Astrocyte (in vitro differentiated cells and primary cell): Measurements from ENCODE around the gene NPAS3. TPM values are rescaled to one million over a fixed set of nuclear protein-coding genes. Genes with fewer than 3 reads are reported as not detected.

Experiments used
- DNase-seq: peaks from one replicate; pipeline ENCODE4 v3.0.0-alpha.2; 2010; ENCODE audit warnings: low read depth
- FAIRE-seq: peaks from 2 replicates; lab custom pipeline; 2011; peaks lifted over from hg19 to GRCh38; lab: Jason Lieb, UNC
- H2AFZ ChIP-seq: 2 replicates; pipeline ENCODE4 v1.6.0; 2012; ENCODE audit warnings: low read depth, low read length, inconsistent platforms
- H3K27ac ChIP-seq: 2 replicates; pipeline ENCODE4 v1.5.1; 2011; ENCODE audit warnings: low read depth, low read length, inconsistent platforms
- H3K27me3 ChIP-seq: 2 replicates; pipeline ENCODE4 v1.6.0; 2011; ENCODE audit warnings: low read length, inconsistent platforms; ENCODE audit not compliant: insufficient read depth
- H3K36me3 ChIP-seq: 2 replicates; pipeline ENCODE4 v1.5.1; 2011; ENCODE audit warnings: low read length, inconsistent platforms; ENCODE audit not compliant: insufficient read depth
- H3K4me1 ChIP-seq: 2 replicates; pipeline ENCODE4 v1.5.1; 2011; ENCODE audit warnings: low read length, inconsistent platforms; ENCODE audit not compliant: insufficient read depth
- H3K4me2 ChIP-seq: 2 replicates; pipeline ENCODE4 v1.6.0; 2012; ENCODE audit warnings: low read length, inconsistent platforms
- H3K4me3 ChIP-seq: 2 replicates; pipeline ENCODE4 v1.5.1; 2011; ENCODE audit warnings: low read depth, mild to moderate bottlenecking, low read length, inconsistent platforms; ENCODE audit not compliant: insufficient read depth
- H3K79me2 ChIP-seq: 2 replicates; pipeline ENCODE4 v1.6.0; 2012; ENCODE audit warnings: mild to moderate bottlenecking, low read length, inconsistent platforms; ENCODE audit not compliant: insufficient read depth
- H3K9ac ChIP-seq: 2 replicates; pipeline ENCODE4 v1.6.0; 2012; ENCODE audit warnings: mild to moderate bottlenecking, low read length, inconsistent platforms
- H3K9me3 ChIP-seq: 2 replicates; pipeline ENCODE4 v1.5.1; 2012; ENCODE audit warnings: low read depth, mild to moderate bottlenecking, low read length, inconsistent platforms; ENCODE audit not compliant: insufficient read depth
- H4K20me1 ChIP-seq: 2 replicates; pipeline ENCODE4 v1.6.0; 2012; ENCODE audit warnings: low read length, inconsistent platforms; ENCODE audit not compliant: insufficient read depth
- H3K27ac Mint-ChIP-seq: one replicate; pipeline ENCODE4 v1.8.0; 2021; ENCODE audit warnings: mild to moderate bottlenecking, mixed read lengths; ENCODE audit not compliant: unreplicated experiment
- H3K27me3 Mint-ChIP-seq: one replicate; pipeline ENCODE4 v1.8.0; 2021; ENCODE audit warnings: low read depth, mixed read lengths; ENCODE audit not compliant: unreplicated experiment
- H3K36me3 Mint-ChIP-seq: one replicate; pipeline ENCODE4 v1.8.0; 2021; ENCODE audit warnings: low read depth, mixed read lengths; ENCODE audit not compliant: unreplicated experiment
- H3K4me1 Mint-ChIP-seq: one replicate; pipeline ENCODE4 v1.8.0; 2021; ENCODE audit warnings: low read depth, mixed read lengths; ENCODE audit not compliant: unreplicated experiment
- H3K4me3 Mint-ChIP-seq: one replicate; pipeline ENCODE4 v1.8.0; 2021; ENCODE audit warnings: mild to moderate bottlenecking, moderate library complexity, mixed read lengths; ENCODE audit not compliant: unreplicated experiment
- H3K9me3 Mint-ChIP-seq: one replicate; pipeline ENCODE4 v1.8.0; 2021; ENCODE audit warnings: mild to moderate bottlenecking, mixed read lengths; ENCODE audit not compliant: unreplicated experiment
- CTCF ChIP-seq: IDR thresholded peaks from 2 replicates; pipeline ENCODE4 v1.5.1; 2011; ENCODE audit warnings: low read depth, mild to moderate bottlenecking, inconsistent platforms, low read length, moderate library complexity; ENCODE audit not compliant: insufficient read depth
- EZH2 ChIP-seq: IDR thresholded peaks from 2 replicates; pipeline ENCODE4 v1.6.1; 2012; ENCODE audit warnings: mild to moderate bottlenecking, low read length, inconsistent platforms; ENCODE audit not compliant: insufficient read depth
- total RNA-seq: library from RNA; stranded (reverse); gene quantifications from 2 replicates; pipeline ENCODE4 v1.2.1, GENCODE V29; 2021

The NPAS3 gene
- total RNA-seq, 1 donor from 2014 or later, result 2.6 TPM

GRCh38 chr14:33776871-33777270, 838.2 kb downstream of the NPAS3 start:
- Histone ChIP-seq H2AFZ (no peak overlapping the region), H3K27me3 (no peaks in the 10 kb centered on the region), H3K4me3 (no peak overlapping the region), H3K36me3 (no peaks in the 10 kb centered on the region), H3K9ac (no peak overlapping the region), H3K9me3 (no peaks in the 10 kb centered on the region), H4K20me1 (no peaks in the 10 kb centered on the region), H3K27ac (no peak overlapping the region), H3K4me2 (no peak overlapping the region), H3K4me1 (no peaks in the 10 kb centered on the region), H3K79me2 (no peaks in the 10 kb centered on the region)
- no peak overlapping the region for H3K4me3 Mint-ChIP-seq
- no peaks in the 10 kb centered on the region for H3K4me1 Mint-ChIP-seq
- H3K27ac Mint-ChIP-seq, result no peak overlapping the region
- no peaks in the 10 kb centered on the region for H3K36me3 Mint-ChIP-seq
- H3K27me3 Mint-ChIP-seq, result no peaks in the 10 kb centered on the region
- H3K9me3 Mint-ChIP-seq, result no peaks in the 10 kb centered on the region
- no peak for DNase-seq
- no peak for FAIRE-seq
- no peak for TF ChIP-seq CTCF
- TF ChIP-seq EZH2, result no peak

- H3K9ac ChIP-seq, result no peak overlapping the region
- no peak overlapping the region for H3K4me2 ChIP-seq
- H3K9me3 ChIP-seq, result no peaks in the 10 kb centered on the region
- H3K36me3 Mint-ChIP-seq, result no peaks in the 10 kb centered on the region
- no peaks in the 10 kb centered on the region for H3K4me1 Mint-ChIP-seq
- no peaks in the 10 kb centered on the region for H3K4me1 ChIP-seq
- no peak for DNase-seq
- no peak overlapping the region for H3K4me3 Mint-ChIP-seq
- TF ChIP-seq EZH2, result no peak
- no peak for TF ChIP-seq CTCF
- H3K27me3 Mint-ChIP-seq, result no peaks in the 10 kb centered on the region
- no peak overlapping the region for H3K4me3 ChIP-seq
- no peaks in the 10 kb centered on the region for H3K9me3 Mint-ChIP-seq
- no peak overlapping the region for H2AFZ ChIP-seq
- H4K20me1 ChIP-seq, result no peaks in the 10 kb centered on the region
- no peak overlapping the region for H3K27ac Mint-ChIP-seq
- H3K27ac ChIP-seq, result no peak overlapping the region
- no peaks in the 10 kb centered on the region for H3K27me3 ChIP-seq
- no peaks in the 10 kb centered on the region for H3K79me2 ChIP-seq
- no peak for FAIRE-seq
- no peaks in the 10 kb centered on the region for H3K36me3 ChIP-seq
Measured at GRCh38 chr14:33777681-33778080, 839.0 kb downstream of the NPAS3 start.

- Histone ChIP-seq H3K9ac (no peak overlapping the region), H3K27ac (no peak overlapping the region), H3K4me2 (no peak overlapping the region), H3K79me2 (no peaks in the 10 kb centered on the region), H3K36me3 (no peaks in the 10 kb centered on the region), H4K20me1 (no peaks in the 10 kb centered on the region), H3K4me1 (no peaks in the 10 kb centered on the region), H3K27me3 (no peaks in the 10 kb centered on the region), H3K9me3 (no peaks in the 10 kb centered on the region), H3K4me3 (no peak overlapping the region), H2AFZ (no peak overlapping the region)
- DNase-seq (no peak), FAIRE-seq (no peak)
- Mint-ChIP-seq H3K27ac (no peak overlapping the region), H3K27me3 (no peaks in the 10 kb centered on the region), H3K4me1 (no peaks in the 10 kb centered on the region), H3K4me3 (no peak overlapping the region), H3K36me3 (no peaks in the 10 kb centered on the region), H3K9me3 (no peaks in the 10 kb centered on the region)
- TF ChIP-seq CTCF, result no peak
- TF ChIP-seq EZH2, result no peak
Measured at GRCh38 chr14:33780035-33780434, 841.4 kb downstream of the NPAS3 start.
